Stimulated activated CD8-positive, alpha-beta memory T cell treated with anti-CD3 and anti-CD28 coated beads, Interleukin-12 subunit alpha, Interleukin-12 subunit beta, amount 100 ng/mL, for 24 hours (primary cell): Measurements from ENCODE around the gene ADGRG3.
A peak's percentile ranks its signal among the peaks of the same experiment; 100 is the strongest.
"Not testable (repeated sequence)": the region's sequence is repeated elsewhere in the genome, so short reads cannot be mapped to it uniquely, and the experiment has no call there.

Experiments used
- DNase-seq: peaks from one replicate; pipeline ENCODE4 v3.0.0-alpha.2; 2020; ENCODE audit errors: extremely low read depth

The ADGRG3 gene

DNA sequence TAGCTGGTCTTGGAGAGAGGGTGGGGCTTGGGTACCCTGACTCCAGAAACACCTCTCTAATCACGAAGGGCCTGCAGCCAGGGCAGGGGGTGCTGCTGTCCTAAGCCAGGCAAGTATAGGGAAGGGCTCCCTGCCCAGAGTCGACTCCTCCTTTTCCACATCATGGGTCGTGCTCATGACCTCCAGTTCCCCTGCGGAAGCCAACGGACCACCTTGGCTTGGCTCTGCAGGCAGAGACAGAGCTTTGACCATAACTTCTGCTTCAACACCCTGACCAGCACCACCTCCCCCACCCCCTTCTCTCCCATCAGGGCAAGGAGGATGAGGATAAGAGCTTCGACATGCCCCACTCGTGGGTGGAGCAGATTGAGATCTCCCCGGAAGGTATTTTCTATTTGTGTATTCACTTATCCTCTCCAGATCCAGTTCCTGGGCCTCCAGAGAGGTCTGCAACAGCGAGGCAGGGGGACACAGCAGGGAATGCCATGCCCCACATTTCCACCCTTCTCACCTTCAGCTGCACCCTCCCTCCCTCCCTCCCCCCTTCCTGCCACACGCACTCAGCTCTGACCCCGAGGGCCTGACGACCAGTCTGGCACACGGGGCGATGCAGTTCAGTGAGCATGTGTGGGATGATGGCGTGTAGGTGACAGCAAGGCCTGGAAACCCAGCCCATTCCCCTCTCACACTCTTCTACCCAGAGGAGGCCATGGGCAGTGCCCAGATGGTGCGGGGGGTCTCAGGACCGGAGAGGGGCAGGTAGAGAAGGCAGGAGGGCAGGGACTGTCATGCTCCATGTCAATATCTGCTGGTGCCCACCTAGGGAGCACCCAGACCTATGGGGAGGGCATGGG, 53.5 kb downstream of the ADGRG3 start:
- DNase-seq, result no peak

DNA sequence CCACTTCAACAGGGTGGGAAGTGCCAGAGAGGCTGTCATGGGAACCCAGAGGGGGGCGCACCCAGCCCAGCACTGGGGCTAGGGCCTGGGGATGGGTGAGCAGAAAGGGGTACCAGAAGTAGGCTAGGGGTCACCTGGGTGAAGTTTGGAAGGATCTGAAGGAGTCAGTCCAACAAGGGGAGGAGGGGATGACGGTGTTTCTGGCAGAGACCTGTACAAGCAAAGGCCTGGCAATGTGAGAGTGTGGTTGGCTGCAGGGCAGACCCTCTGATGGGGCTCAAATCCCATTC, 54.0 kb downstream of the ADGRG3 start:
- no peak for DNase-seq

DNA sequence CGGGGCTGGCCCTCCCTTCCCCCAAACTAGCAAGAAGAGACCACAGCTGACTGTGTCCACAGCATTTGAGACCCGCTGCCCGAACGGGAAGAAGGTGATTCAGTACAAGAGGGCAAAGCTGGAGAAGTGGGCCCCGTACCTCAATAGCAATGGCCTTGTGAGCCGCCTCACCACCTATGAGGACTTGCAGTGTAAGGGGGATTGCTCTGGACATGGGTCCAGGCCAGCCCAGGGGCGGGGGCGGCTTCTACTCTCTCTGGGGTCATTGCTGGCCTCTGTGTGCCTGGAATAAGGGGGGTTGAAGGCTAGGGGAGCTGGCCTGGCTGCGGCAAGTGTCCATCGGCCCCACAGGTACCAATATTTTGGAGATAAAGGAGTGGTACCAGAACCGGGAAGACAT, 54.5 kb downstream of the ADGRG3 start:
- DNase-seq, result no peak

DNA sequence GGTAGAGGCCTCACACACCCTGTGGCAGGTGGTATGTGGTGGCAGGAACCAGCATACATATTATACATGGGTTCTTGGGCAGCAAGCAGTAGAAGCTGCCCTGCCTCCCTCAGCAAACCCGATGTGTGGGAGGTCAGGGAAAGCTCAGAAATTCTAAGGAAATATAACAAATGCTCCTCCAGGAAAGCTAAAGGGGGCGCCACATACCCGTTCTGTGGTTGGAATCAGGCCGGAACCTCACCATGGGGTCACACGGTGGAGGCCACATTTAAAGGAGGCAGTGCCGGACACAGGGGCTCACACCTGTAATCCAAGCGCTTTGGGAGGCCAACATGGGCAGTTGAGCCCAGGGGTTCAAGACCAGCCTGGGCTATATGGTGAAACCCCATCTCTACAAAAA, 55.1 kb downstream of the ADGRG3 start:
- no peak for DNase-seq

DNA sequence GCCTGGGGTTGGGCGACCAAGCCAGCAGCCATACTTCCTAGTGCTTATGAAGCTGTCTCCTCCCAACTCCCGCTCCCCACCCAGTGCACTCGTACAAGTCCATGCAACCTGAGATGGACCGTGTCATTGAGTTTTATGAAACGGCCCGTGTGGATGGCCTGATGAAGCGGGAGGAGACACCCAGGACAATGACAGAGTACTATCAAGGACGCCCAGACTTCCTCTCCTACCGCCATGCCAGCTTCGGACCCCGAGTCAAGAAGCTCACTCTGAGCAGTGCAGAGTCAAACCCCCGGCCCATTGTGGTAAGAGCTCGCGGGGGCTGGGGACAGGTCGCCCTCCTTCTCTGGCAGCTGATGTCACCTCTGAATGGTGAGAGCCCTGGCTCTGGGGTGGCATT, 56.4 kb downstream of the ADGRG3 start:
- no peak for DNase-seq

DNA sequence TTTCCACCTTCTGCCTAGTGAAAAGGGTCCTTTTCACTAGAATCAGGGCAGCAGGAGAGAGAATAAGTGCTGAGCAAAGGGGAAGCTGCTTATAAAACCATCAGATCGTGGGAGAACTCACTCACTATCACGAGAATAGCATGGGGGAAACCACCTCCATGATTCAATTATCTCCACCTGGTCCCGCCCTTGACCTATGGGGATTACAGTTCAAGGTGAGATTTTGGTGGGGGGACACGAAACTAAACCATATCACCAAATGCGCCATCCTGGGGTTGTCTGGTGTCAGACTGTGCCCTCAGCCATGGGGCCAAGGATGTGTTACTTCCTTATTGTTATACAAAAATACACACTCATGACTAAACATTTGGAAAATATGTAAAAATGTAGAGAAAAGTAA, 57.0 kb downstream of the ADGRG3 start:
- DNase-seq, result no peak

DNA sequence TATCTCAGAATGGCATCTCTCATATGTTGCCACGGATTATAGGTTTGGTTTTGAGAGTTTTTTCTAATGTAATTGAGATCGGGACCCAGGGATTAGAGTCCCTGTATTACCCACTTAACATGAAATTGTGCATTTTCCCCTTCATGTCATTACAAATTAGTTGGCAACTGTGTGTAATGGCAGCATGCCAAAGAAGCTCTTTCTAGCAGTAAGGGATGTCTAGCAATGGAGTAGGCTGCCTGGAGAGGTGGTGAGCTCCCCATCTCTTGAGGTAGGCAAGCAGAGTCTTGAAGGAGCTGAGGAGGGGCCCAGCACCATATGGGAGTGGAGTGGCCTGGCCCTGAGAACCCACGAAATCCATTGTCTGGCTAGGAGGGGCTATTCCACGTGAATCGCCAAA, 57.4 kb downstream of the ADGRG3 start:
- no peak for DNase-seq

DNA sequence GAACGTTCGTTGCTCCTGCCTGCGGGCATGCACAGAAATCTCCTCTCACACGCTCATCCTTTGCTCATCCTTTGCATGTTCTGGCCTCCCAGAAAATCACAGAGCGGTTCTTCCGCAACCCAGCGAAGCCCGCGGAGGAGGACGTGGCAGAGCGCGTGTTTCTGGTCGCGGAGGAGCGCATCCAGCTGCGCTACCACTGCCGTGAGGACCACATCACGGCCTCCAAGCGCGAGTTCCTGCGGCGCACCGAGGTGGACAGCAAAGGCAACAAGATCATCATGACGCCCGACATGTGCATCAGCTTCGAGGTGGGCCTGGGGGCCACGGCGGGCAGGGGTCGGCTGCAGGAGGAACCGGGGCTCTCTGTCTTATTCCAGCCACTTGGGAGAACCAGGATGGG, 57.9 kb downstream of the ADGRG3 start:
- no peak for DNase-seq

DNA sequence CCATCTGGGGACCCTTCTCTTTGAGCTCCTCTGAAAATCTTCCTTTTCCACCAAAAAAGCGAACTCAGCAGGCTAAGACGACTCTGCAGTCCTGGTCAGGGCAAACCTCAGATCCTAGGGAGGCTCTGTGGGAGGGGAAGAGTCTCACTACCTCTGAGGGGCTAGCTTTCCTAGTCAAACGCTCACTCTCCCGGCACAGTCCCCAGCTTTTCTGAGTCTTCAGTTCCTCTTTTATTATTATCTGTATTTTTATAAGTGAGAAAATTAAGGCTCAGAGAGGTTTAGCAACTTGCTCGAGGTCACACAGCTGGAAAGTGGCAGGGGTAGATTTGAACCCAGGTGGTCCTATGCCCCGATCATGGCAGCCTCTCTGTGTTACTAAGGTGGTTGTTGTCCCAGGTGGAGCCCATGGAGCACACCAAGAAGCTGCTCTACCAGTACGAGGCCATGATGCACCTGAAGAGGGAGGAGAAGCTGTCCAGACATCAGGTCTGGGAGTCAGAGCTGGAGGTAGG, 58.4 kb downstream of the ADGRG3 start:
- DNase-seq, result no peak

DNA sequence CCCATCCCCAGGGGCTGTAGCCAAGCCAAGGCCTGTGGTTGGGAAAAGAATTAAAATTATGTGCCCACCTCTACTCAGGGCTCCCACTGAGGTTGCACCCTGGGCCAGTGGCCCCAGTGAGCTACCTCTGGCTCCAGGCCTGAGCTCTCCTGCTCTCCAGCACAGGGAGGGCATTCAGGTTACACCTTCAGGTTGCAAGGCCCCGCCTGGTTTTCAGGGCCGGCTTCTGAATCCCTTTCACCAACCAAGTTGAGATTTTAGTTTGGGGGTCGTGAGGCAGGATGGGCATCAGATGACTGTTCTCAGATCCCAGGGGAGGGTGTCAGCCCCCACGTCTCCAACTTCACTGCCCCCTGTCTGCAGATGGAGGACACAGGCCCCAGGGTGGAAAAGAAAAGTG, 59.5 kb downstream of the ADGRG3 start:
- no peak for DNase-seq

DNA sequence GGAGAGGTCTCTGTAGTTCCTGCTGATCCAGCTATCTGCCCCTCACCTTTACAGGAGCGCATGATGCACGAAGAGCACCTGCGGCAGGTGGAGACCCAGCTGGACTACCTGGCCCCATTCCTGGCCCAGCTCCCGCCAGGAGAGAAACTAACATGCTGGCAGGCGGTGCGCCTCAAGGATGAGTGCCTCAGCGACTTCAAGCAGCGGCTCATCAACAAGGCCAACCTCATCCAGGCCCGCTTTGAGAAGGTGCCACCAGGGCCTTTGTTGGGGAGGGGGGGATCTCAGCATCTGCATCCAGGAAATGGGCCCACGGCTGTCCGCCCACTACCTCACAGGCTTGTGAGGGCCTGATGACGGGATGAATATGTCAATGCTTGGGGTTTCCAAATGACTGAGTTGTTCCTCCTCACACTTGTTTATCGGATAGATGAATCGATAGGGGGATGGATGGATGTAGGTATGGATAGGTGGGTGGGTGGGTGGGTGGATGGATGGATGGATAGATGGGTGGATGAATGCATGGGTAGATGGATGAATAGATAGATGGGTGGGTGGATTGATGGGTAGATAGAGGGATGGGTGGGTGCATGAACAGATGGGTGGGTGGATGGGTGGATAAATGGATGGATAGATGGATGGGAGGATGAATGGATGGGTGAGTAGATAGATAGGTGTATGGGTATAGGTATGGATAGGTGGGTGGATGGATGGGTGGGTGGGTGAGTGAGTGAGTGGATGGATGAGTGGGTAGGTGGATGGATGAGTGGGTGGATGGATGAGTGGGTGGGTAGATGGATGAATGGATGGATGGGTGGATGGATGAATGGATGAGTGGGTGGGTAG, 60.5 kb downstream of the ADGRG3 start:
- DNase-seq, result no peak

DNA sequence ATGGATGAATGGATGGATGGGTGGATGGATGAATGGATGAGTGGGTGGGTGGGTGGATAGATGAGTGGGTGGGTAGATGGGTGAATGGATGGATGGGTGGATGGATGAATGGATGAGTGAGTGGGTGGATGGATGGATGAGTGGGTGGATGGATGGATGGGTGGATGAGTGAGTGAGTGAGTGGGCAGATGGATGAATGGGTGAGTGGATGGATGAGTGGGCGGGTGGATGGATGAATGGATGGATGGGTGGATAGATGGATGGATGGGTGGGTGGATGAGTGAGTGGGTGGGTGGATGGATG, 61.0 kb downstream of the ADGRG3 start:
- no peak for DNase-seq

DNA sequence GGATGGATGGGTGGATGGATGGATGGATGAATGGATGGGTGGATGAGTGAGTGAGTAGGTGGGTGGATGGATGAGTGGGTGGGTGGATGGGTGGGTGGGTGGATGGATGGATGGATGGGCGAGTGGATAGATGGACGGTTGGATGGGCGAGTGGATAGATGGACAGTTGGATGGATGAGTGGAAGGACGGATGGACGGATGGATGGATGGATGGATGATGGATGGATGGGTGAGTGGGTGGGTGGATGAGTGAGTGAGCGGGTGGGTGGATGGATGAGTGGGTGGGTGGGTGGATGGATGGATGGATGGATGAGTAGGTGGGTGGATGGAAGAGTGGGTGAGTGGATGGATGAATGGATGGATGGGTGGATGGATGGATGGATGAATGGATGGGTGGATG, 61.7 kb downstream of the ADGRG3 start:
- DNase-seq, result not testable (repeated sequence)

DNA sequence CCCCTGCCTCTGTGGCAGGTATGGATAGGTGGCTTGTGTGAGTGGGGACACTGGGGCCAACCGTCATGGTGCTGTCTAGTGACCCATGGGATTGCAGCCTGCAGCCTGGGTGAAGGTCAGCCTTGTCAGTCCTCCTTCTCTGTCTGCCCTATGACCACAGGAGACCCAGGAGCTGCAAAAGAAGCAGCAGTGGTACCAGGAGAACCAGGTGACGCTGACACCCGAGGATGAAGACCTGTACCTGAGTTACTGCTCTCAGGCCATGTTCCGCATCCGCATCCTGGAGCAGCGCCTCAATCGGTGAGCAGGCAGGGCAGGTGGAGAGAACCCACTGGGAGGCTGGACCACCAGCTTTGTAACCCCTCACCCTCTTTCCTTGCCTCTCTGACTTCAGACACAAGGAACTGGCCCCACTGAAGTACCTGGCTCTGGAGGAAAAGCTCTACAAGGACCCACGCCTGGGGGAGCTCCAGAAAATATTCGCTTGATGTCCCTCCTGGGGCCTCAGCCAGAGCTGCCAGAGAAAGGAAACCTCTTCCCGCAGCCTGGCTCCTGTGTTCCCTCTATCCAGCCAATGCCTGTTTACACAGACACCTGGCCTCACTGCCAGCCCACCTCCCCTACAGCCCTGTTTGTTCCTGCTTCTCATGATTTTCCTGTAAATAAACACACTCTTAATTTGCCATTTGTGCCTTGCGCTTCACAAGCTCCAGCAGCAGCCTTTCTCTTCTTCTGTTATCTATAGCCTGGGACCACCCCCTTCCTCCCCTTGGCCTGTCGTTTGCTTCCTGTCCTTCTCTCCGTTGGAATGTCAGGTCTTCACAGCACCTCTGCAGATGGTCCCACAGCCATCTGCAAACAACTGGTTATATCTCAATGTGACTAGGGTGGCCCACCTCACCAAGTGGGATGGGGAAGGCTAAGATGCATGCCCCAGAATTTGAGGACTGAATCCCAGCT, 62.9 kb downstream of the ADGRG3 start:
- DNase-seq, result no peak

DNA sequence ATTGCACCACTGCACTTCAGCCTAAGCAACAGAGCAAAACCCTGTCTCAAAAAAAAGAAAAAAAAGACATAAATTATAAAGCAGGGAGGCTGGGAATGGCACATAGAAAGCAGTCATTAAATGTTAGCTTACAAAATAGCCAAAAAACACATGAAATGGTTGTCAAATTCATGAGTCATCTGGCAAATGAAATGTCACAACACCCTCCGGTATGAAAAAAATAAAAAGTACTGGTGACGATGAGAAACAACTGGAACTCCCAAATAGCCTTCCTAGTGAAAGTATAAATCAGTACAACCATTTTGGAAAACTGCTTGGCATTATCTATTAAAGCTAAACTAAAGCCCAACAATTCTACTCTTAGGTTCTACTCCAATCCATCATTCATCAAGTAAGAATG, 63.9 kb downstream of the ADGRG3 start:
- no peak for DNase-seq

DNA sequence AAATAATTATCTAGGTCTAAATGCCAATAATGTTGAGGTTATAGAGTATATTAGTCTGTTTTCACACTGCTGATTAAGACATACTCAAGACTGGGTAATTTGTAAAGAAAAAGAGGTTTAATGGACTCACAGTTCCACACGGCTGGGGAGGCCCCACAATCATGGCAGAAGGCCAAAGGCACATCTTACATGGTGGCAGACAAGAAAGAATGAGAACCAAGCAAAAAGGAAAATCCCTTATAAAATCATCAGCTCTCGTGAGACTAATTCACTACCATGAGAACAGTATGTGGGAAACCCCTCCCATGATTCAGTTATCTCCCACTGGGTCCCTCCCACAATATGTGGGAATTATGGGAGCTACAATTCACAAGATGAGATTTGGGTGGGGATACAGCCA, 64.6 kb downstream of the ADGRG3 start:
- no peak for DNase-seq

DNA sequence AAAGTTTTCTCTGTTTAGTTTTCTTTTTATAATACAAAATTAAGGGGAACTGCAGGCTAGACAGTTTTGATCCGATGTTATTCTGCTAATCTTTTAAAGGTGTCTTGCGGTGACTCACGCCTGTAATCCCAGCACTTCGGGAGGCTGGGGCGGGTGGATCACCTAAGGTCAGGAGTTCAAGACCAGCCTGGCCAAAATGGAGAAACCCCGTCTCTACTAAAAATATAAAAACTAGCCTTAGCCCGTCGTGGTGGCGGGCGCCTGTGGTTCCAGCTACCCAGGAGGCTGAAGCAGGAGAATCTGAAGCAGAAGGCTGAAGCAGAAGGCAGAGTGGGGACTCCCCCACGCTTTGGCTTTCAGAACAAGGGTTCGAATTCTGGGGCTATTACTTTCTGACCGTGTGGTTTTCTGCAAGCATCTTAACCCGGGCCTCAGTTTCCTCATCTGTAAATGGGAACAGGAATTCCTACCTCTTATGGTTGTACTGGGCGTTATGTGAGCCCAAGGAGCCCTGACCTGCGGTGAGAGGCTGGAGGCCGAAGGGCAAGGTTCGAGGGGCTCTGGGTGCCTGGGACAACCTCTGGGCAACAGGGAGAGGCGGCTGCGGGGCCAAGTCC, 66.3 kb downstream of the ADGRG3 start:
- no peak for DNase-seq

DNA sequence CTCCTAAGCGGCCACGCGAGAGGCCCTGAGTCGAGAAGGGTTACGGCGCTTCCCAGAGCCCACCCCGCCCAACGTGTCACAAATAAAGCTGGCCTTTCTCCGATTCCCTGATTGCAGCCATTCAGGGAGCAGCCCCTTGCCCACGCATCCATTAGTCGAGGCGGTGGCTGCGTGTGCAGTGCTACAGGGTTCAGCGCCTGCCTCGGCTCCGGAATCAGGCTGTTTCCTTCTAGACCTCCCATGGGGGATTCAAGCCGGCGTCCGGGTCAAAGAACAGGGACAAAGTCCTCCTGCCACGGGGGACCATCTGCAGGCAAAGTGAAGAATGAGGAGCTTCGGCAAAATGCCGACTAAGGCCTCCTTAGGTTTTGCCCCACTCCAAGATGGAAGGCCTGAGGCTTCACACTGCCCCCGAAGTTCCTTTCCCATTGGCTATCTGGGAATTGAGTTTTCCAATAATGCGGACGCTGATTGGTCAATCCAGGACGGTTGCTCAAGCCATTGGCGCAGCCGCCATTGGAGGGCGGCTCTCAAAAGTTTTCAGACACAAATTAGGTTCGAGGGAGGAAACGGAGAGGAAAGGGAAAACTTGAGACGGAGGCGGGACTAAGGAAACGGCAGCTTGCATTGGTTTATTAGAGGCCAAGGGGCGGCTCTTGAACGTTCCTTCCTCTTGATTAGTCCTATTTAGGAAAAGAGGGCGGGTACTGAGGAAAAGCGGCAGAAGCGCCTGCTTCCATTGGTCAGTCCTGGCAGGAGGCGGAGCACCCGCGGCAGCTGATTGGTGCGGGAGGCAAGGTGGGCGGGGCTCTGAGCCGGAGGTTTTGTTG, 67.0 kb downstream of the ADGRG3 start:
- DNase-seq, result peak; percentile 96

DNA sequence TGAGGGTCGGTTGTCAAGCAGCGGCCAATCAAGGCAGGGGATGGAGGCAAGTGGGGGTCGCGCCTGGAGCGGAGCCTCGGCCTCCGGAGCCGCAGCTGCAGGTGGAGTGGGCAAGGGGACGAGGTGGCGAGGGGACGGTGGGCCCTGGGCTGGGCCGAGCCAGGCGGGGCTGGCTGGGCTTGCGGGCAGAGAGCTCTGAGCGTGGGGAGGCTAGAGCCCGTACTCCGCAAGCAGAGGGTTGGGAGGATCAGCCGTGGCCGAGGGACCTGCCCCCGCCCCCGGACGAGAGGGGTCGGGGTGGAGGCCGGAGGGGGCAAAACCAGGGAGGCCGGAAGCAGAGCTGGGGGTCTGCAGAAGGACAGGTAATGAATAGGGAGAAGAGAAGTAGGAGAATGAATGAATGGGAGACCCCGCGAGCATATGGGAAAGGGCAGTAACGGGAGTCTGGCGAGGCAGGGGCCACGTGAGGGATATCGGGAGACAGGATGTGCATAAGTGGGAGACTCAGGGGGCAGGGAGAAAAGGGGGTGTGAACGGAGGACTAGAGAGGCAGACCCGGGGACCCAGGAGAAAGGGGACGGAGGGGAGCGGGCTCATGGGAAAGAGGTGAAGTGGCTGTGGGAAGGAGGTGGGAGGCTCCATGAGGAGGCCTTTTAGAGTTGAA, 67.8 kb downstream of the ADGRG3 start, which contains the start of gene KATNB1:
Gene KATNB1, plus strand, starts transcription at position 16 of the 664 bp plus-strand sequence. CDS start 1,474 bp downstream, outside the sequence.
- no peak for DNase-seq
